GM19452 (cell line): ENCODE results near the gene CCM2.

Source experiments
- ATAC-seq: cut with Tn5 transposase; IDR thresholded peaks from one replicate; pipeline ENCODE4 v1.9.1; 2021; ENCODE audit not compliant: unreplicated experiment

CCM2 gene

GRCh38 chr7:45061806-45062425 is 61.9 kb downstream of the CCM2 start:
- no peak for ATAC-seq

- no peak for ATAC-seq
These were observed 64.2 kb downstream of the CCM2 start for GRCh38 chr7:45064047-45064725.

- ATAC-seq = no peak
These were observed 65.3 kb downstream of the CCM2 start for GRCh38 chr7:45065031-45065995.

GRCh38 chr7:45066409-45066808 is 66.4 kb downstream of the CCM2 start:
- ATAC-seq = no peak

GRCh38 chr7:45067582-45067981 is 67.6 kb downstream of the CCM2 start:
- ATAC-seq = no peak

- no peak for ATAC-seq
These were observed 68.4 kb downstream of the CCM2 start for GRCh38 chr7:45068236-45069023.

GRCh38 chr7:45069444-45070253 is 69.6 kb downstream of the CCM2 start:
- no peak for ATAC-seq

GRCh38 chr7:45070254-45070642 is 70.2 kb downstream of the CCM2 start:
- no peak for ATAC-seq

- ATAC-seq = no peak
These were observed 71.5 kb downstream of the CCM2 start for GRCh38 chr7:45071528-45071927.

- no peak for ATAC-seq
These were observed 72.4 kb downstream of the CCM2 start for GRCh38 chr7:45072131-45073030.

GRCh38 chr7:45073031-45073785 is 73.2 kb downstream of the CCM2 start:
- no peak for ATAC-seq

- no peak for ATAC-seq
These were observed 74.0 kb downstream of the CCM2 start for GRCh38 chr7:45073786-45074527.

GRCh38 chr7:45074528-45075354 is 74.7 kb downstream of the CCM2 start:
- no peak for ATAC-seq

- ATAC-seq = no peak
These were observed 75.3 kb downstream of the CCM2 start for GRCh38 chr7:45075355-45075644.

- no peak for ATAC-seq
These were observed 76.1 kb downstream of the CCM2 start for GRCh38 chr7:45075871-45076796.

- ATAC-seq = no peak
These were observed 76.9 kb downstream of the CCM2 start for GRCh38 chr7:45076946-45077345.
